GM10266 (cell line): Measurements from ENCODE around the gene GLIS2.
A peak's percentile ranks its signal among the peaks of the same experiment; 100 is the strongest.

ENCODE experiments used
- DNase-seq: peaks from one replicate; pipeline ENCODE4 v3.0.0; 2012; ENCODE audit errors: extremely low spot score
- CTCF ChIP-seq: IDR thresholded peaks from 2 replicates; pipeline ENCODE4 v1.5.1; 2012; ENCODE audit warnings: mild to moderate bottlenecking, low read depth; ENCODE audit not compliant: control insufficient read depth, insufficient read depth; ENCODE audit errors: missing control alignments

GLIS2 gene

GRCh38 chr16:4273858-4274311 is 42.0 kb upstream of the GLIS2 start:
- peak; percentile 16 for TF ChIP-seq CTCF
- DNase-seq: peak; percentile 69

- DNase-seq: no peak
- no peak for TF ChIP-seq CTCF
These were observed 40.0 kb upstream of the GLIS2 start for GRCh38 chr16:4275861-4276260.

GRCh38 chr16:4277987-4278513 is 37.8 kb upstream of the GLIS2 start:
- no peak for DNase-seq
- TF ChIP-seq CTCF: no peak

GRCh38 chr16:4280625-4281024 is 35.2 kb upstream of the GLIS2 start:
- TF ChIP-seq CTCF: no peak
- no peak for DNase-seq

GRCh38 chr16:4283441-4283840 is 32.4 kb upstream of the GLIS2 start:
- no peak for DNase-seq
- TF ChIP-seq CTCF: no peak

- DNase-seq: no peak
- no peak for TF ChIP-seq CTCF
These were observed 31.9 kb upstream of the GLIS2 start for GRCh38 chr16:4283939-4284338.

- DNase-seq: no peak
- TF ChIP-seq CTCF: no peak
These were observed 30.7 kb upstream of the GLIS2 start for GRCh38 chr16:4285167-4285566.
